Mononuclear cell (primary cell): ENCODE results near the gene TTC28. TPM values are rescaled to one million over a fixed set of nuclear protein-coding genes. Genes with fewer than 3 reads are reported as not detected.
"Not testable (repeated sequence)": the region's sequence is repeated elsewhere in the genome, so short reads cannot be mapped to it uniquely, and the experiment has no call there.

ENCODE experiments used
- H3K27me3 ChIP-seq: 2 replicates; pipeline ENCODE4 v1.6.0; 2011; ENCODE audit warnings: low read length, control low read depth; ENCODE audit not compliant: insufficient read depth
- H3K4me1 ChIP-seq: 2 replicates; pipeline ENCODE4 v1.5.1; 2011; ENCODE audit warnings: mild to moderate bottlenecking, low read length, control low read depth; ENCODE audit not compliant: insufficient read depth
- H3K4me3 ChIP-seq: 2 replicates; pipeline ENCODE4 v1.5.1; 2011; ENCODE audit warnings: mild to moderate bottlenecking, low read length, moderate library complexity
- H3K9me3 ChIP-seq: 2 replicates; pipeline ENCODE4 v1.5.1; 2011; ENCODE audit warnings: low read depth, mild to moderate bottlenecking, control low read depth, low read length
- total RNA-seq: library from RNA; depleted of rRNA; stranded (reverse); fragments of >200 nt; gene quantifications from one replicate; pipeline ENCODE4 v1.2.3, GENCODE V29; 2012

The TTC28 gene
- total RNA-seq, 1 donor, result 1.5 TPM

DNA sequence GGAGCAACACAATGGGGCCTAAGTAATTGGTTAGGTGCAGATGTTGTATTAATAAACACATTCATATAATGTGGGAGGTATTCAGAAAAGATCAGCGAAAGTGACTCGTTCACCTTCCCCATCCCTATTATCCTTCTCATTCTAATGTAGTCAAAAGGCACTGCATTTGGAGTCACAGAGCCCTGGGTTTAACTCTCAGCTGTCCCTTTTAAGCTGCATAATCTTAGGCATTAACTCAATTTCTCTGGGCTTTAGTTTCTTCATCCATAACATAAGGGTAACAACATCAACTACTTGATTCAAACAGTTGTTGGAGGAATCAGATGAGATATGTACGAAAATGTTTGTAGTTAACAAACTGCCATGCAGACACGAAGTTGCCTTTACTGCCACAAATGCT lies 573.0 kb downstream of the TTC28 start:
- Histone ChIP-seq H3K4me3 (no peak overlapping the region), H3K9me3 (no peaks in the 10 kb centered on the region), H3K4me1 (no peaks in the 10 kb centered on the region), H3K27me3 (no peaks in the 10 kb centered on the region)

GRCh38 chr22:28105988-28106387 lies 573.7 kb downstream of the TTC28 start:
- no peaks in the 10 kb centered on the region for H3K27me3 ChIP-seq
- H3K4me1 ChIP-seq, result no peaks in the 10 kb centered on the region
- no peaks in the 10 kb centered on the region for H3K9me3 ChIP-seq
- H3K4me3 ChIP-seq, result no peak overlapping the region

DNA sequence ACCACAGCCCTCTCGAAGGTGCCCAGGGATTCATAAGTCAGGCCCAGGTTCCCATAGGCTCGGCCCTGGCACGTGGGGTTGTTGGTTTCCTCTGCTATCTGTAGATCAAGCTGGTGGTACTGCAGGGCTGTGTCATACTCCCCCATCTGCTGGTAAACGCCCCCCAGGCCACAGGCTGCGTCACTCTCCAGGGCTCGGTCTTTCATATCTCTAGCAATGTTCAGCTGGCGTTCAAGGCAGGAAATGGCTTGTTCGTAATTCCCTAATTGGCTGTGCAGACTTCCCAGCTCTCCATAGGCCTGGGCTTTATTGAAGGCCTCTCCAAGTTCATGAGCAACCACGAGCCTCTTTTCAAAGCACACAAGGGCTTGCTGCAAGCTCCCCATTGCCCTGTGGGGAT lies 574.2 kb downstream of the TTC28 start:
- H3K4me3 ChIP-seq, result no peak overlapping the region

GRCh38 chr22:28103596-28103995 lies 576.0 kb downstream of the TTC28 start:
- Histone ChIP-seq H3K27me3 (no peaks in the 10 kb centered on the region), H3K4me1 (no peaks in the 10 kb centered on the region), H3K9me3 (no peaks in the 10 kb centered on the region), H3K4me3 (no peak overlapping the region)

More for the DNA sequence above, 574.2 kb downstream of the TTC28 start:
- Histone ChIP-seq H3K4me1 (no peaks in the 10 kb centered on the region), H3K27me3 (no peaks in the 10 kb centered on the region), H3K9me3 (no peaks in the 10 kb centered on the region)

DNA sequence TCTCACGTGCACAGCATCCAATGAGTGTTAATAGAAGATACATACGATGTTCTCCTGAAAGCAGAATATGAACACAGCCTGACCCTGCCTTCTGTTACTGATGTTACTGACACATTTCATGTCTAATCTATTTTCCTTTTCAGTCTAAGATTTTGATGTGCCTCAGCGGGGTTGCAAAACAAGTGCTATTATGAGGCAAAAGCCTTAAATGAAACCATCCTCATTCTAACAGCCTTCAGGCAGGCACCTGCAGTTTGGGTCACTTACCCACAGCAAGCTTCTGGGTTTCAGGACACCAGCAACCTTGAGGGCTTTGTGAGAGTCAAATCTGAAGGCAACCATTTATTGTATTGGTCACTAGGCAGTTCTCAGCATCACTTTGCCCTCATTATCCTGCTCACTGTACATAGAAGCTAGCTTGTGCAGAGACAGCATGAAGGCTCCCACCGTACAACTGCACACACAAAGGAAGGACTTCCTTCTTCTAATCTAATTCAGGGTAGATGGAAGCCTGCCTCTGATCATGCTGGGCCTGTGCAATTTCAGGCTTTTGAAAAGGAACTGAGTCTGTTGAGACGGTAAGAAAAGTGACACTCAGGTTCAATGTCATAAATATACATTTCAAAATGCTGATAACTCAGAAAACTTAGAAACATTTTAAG lies 577.4 kb downstream of the TTC28 start:
- H3K4me1 ChIP-seq, result no peaks in the 10 kb centered on the region
- no peaks in the 10 kb centered on the region for H3K9me3 ChIP-seq
- H3K27me3 ChIP-seq, result no peaks in the 10 kb centered on the region
- H3K4me3 ChIP-seq, result no peak overlapping the region

- H3K4me3 ChIP-seq, result no peak overlapping the region
- no peaks in the 10 kb centered on the region for H3K9me3 ChIP-seq
- H3K4me1 ChIP-seq, result no peaks in the 10 kb centered on the region
- no peaks in the 10 kb centered on the region for H3K27me3 ChIP-seq
Observed at GRCh38 chr22:28097627-28098026, 582.0 kb downstream of the TTC28 start.

DNA sequence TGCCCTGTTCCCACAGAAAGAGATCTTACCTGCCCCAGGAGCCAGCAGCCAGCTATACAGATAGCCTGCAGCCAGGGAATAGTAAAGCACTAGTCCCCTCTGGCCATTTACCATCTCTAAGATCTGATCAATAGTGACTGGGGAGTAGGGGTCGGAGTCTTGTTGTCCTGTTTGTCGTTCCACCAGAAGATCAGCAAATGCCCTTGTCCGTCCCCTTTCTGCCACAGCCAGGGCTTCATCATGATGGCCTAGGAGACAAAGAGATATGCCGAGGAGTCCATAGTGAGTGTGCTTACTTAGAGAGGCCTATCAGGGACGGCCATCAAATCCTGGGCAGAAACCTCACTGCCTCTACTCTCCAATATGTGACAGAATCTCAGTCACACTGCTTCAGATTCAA lies 583.5 kb downstream of the TTC28 start:
- H3K9me3 ChIP-seq, result no peaks in the 10 kb centered on the region
- H3K4me1 ChIP-seq, result no peaks in the 10 kb centered on the region
- H3K27me3 ChIP-seq, result no peaks in the 10 kb centered on the region
- H3K4me3 ChIP-seq, result no peak overlapping the region

- H3K4me3 ChIP-seq, result no peak overlapping the region
- H3K9me3 ChIP-seq, result no peaks in the 10 kb centered on the region
- no peaks in the 10 kb centered on the region for H3K27me3 ChIP-seq
- no peaks in the 10 kb centered on the region for H3K4me1 ChIP-seq
Observed at GRCh38 chr22:28095316-28096095, 584.1 kb downstream of the TTC28 start.

DNA sequence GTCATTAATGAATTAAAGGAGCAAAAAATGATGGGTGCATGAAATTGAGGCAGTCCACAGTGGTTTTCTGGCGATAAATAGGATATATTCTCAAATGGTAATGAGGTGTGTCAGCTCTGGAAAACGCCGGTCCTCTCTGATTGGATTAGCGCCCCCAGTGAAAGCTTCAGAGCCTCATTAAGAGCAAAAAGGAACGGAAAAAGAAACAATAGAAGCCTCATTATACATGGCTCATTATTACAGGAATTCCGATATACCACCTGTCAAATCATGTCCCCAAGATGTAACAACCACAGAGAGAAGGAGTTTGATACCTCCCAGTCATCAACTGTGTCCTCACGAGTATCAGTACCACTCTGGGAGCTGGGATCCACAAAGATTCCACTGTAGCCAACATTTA lies 584.9 kb downstream of the TTC28 start:
- Histone ChIP-seq H3K27me3 (no peaks in the 10 kb centered on the region), H3K4me3 (no peak overlapping the region), H3K9me3 (no peaks in the 10 kb centered on the region), H3K4me1 (no peaks in the 10 kb centered on the region)

- Histone ChIP-seq H3K9me3 (no peaks in the 10 kb centered on the region), H3K27me3 (no peaks in the 10 kb centered on the region), H3K4me3 (no peak overlapping the region), H3K4me1 (no peaks in the 10 kb centered on the region)
Observed at GRCh38 chr22:28093711-28094110, 585.9 kb downstream of the TTC28 start.

DNA sequence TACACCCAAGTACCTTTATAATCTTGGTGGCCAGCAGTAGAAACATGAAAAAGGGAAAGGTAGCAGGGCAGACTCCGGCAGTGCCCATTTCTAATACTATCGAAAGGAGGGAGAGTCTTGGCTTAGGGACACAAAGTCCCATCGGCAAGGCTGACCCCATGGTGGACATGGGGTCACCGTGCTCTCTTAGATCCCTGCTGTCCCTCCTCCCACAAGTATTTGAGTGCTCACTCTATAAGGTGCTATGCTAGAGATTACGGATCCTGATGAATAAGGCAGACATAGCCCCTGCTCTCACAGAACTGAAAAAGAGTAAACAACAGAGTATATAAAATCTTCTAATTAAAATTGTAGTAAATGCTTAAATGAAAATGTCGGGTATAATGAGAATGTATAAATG lies 588.2 kb downstream of the TTC28 start:
- no peaks in the 10 kb centered on the region for H3K27me3 ChIP-seq

DNA sequence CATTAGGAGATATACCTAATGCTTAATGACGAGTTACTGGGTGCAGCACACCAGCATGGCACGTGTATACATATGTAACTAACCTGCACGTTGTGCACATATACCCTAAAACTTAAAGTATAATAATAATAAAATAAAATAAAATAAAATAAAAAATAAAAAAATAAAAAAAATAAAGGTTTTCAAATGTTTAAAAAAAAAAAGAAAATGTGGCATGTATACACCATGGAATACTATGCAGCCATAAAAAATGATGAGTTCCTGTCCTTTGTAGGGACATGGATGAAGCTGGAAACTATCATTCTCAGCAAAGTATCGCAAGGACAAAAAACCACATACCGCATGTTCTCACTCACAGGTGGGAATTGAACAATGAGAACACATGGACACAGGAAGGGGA lies 590.1 kb downstream of the TTC28 start:
- not testable (repeated sequence) for H3K4me1 ChIP-seq, H3K27me3 ChIP-seq, H3K9me3 ChIP-seq, H3K4me3 ChIP-seq

More for the DNA sequence above, 588.2 kb downstream of the TTC28 start:
- H3K9me3 ChIP-seq, result no peaks in the 10 kb centered on the region
- no peak overlapping the region for H3K4me3 ChIP-seq
- H3K4me1 ChIP-seq, result no peaks in the 10 kb centered on the region

DNA sequence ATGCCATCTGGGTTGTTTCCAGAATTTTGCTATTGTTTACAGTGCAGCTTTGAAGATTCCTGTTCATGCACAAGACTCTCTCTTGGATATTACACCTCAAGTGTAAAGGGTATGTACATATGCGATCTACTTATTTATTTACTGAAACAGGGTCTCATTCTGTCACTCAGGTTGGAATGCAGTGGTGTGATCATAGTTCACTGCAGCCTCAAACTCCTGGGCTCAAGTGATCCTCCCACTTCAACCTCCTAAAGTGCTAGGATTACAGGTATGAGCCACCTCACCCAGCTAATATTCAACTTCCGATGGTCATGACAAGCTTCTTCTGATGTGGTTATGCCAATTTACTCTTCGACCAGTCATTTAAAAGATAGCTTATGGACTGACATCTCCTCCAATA lies 602.5 kb downstream of the TTC28 start:
- no peaks in the 10 kb centered on the region for H3K4me1 ChIP-seq
- no peaks in the 10 kb centered on the region for H3K27me3 ChIP-seq
- H3K9me3 ChIP-seq, result no peaks in the 10 kb centered on the region
- H3K4me3 ChIP-seq, result no peak overlapping the region

DNA sequence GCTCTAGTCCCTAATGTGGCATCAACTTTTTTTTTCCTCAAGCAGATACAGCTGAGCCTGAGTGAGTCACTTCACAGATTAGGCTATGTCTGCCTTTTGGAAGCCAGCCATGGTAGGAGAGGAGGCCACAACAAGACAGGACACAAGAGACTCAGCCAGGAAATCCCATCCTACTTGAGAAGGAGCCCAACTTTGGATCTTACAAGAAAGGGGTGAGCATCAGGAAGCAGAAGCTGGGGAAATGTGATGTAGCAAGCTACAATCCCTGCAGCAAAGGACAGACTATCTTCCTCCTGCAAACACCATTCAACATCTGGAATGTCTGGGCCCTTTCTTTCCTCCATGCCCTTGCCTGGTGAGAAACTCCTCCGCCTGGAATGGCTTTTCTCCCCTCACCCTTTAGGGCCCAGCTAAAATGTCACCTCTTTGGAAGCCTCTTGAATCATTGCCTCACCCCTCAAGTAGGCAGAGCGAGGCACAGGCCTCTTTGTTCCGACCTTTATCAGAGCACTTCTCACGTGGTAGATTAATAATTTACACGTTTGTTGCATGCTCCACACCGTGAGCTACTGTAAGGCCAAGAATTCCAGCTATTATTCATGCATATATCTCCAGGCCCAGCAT lies 604.2 kb downstream of the TTC28 start:
- H3K9me3 ChIP-seq, result no peaks in the 10 kb centered on the region

DNA sequence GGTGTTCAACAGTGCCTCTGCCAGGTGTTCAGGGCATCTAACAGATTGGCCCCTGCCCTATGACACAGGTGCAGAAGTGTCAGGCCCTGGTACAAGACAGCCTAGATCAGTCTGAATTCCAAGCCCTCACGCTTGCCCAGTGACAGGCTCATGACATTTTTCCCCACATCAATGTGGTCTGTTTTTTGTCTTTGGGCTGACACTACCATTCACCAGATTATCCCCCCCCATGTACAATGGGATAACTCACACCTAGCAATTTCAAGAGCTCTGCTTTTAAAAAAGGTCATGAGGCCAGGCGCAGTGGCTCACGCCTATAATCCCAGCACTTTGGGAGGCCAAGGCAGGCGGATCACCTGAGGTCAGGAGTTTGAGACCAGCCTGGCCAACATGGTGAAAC lies 605.1 kb downstream of the TTC28 start:
- Histone ChIP-seq H3K27me3 (no peaks in the 10 kb centered on the region), H3K4me3 (no peak overlapping the region), H3K9me3 (no peaks in the 10 kb centered on the region), H3K4me1 (no peaks in the 10 kb centered on the region)

More for the DNA sequence above, 604.2 kb downstream of the TTC28 start:
- Histone ChIP-seq H3K4me3 (no peak overlapping the region), H3K4me1 (no peaks in the 10 kb centered on the region), H3K27me3 (no peaks in the 10 kb centered on the region)
